ENCODE results near the gene CAVIN2.

GRCh38 chr2:191894681-191895147, 47.8 kb upstream of the CAVIN2 start:
- TF ChIP-seq FOXM1 (IDR thresholded peaks at IDR 0.05; ENCODE audit: borderline replicate concordance) (no peak), FOXA1 (IDR thresholded peaks at IDR 0.05) (no peak), SP1 (IDR thresholded peaks at IDR 0.05) (no peak), TARDBP (IDR thresholded peaks at IDR 0.05) (no peak), CTBP1 (IDR thresholded peaks at IDR 0.05; ENCODE audit: borderline replicate concordance) (no peak), ELF4 (IDR thresholded peaks at IDR 0.05) (no peak), HDGF (IDR thresholded peaks at IDR 0.05; ENCODE audit: borderline replicate concordance) (no peak), PKNOX1 (IDR thresholded peaks at IDR 0.05) (no peak), FOXK2 (IDR thresholded peaks at IDR 0.05) (no peak), BHLHE40 (IDR thresholded peaks at IDR 0.05; ENCODE audit: borderline replicate concordance) (no peak), SUZ12 (IDR thresholded peaks at IDR 0.05) (no peak), ARNT (IDR thresholded peaks at IDR 0.05) (no peak), L3MBTL2 (conservative IDR thresholded peaks at IDR 0.05) (no peak)

Measured in HEK293T (cell line).